Measurements from ENCODE around the gene MSI2.

Gene MSI2

DNA sequence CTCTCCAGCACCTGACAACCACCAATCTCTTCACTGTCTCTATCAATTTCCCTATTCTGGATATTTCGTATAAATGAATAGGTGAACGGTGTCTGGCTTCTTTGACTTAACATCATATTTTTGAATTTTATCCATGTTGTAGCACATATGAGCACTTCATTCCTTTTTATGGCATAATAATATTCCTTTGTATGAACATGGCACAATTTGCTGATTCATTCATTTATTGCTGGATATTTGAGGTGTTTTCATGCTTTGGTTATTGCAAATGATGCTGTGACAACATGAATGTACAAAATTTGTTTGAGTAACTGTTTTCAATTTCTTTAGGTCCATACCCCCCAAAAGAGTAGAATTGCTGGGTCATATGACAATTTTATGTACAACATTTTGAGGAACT is 476.8 kb downstream of the MSI2 start:
- Histone ChIP-seq H3K4me3 (ENCODE audit: low read depth, low read length) (no peak overlapping the region), H3K4me1 (peaks cover 16% of the 10 kb centered on the region), H3K9me3 (no peaks in the 10 kb centered on the region), H3K36me3 (no peaks in the 10 kb centered on the region), H3K27me3 (no peaks in the 10 kb centered on the region)
- TF ChIP-seq, protein P1, sequence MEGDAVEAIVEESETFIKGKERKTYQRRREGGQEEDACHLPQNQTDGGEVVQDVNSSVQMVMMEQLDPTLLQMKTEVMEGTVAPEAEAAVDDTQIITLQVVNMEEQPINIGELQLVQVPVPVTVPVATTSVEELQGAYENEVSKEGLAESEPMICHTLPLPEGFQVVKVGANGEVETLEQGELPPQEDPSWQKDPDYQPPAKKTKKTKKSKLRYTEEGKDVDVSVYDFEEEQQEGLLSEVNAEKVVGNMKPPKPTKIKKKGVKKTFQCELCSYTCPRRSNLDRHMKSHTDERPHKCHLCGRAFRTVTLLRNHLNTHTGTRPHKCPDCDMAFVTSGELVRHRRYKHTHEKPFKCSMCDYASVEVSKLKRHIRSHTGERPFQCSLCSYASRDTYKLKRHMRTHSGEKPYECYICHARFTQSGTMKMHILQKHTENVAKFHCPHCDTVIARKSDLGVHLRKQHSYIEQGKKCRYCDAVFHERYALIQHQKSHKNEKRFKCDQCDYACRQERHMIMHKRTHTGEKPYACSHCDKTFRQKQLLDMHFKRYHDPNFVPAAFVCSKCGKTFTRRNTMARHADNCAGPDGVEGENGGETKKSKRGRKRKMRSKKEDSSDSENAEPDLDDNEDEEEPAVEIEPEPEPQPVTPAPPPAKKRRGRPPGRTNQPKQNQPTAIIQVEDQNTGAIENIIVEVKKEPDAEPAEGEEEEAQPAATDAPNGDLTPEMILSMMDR (IDR thresholded peaks at IDR 0.05; ENCODE audit: low read depth, low read length), result no peak
- no peak for DNase-seq
